Fibroblast of mammary gland (primary cell): ENCODE data around the gene MED14.

Source experiments
- DNase-seq: peaks from one replicate; pipeline ENCODE4 v3.0.0-alpha.2; 2010; ENCODE audit warnings: low read depth
- H3K4me3 ChIP-seq: 2 replicates; pipeline ENCODE4 v1.5.1; 2011; ENCODE audit warnings: low read depth, mild to moderate bottlenecking, low read length, moderate library complexity; ENCODE audit not compliant: control insufficient read depth
- TF ChIP-seq, protein P1 (sequence below): conservative IDR thresholded peaks from 2 replicates; pipeline ENCODE4 v1.5.1; 2011; ENCODE audit warnings: low read depth, low read length, inconsistent platforms; ENCODE audit not compliant: control insufficient read depth, insufficient read depth

The MED14 gene

GRCh38 chrX:40720792-40721191 is 14.6 kb downstream of the MED14 start:
- TF ChIP-seq, protein P1, sequence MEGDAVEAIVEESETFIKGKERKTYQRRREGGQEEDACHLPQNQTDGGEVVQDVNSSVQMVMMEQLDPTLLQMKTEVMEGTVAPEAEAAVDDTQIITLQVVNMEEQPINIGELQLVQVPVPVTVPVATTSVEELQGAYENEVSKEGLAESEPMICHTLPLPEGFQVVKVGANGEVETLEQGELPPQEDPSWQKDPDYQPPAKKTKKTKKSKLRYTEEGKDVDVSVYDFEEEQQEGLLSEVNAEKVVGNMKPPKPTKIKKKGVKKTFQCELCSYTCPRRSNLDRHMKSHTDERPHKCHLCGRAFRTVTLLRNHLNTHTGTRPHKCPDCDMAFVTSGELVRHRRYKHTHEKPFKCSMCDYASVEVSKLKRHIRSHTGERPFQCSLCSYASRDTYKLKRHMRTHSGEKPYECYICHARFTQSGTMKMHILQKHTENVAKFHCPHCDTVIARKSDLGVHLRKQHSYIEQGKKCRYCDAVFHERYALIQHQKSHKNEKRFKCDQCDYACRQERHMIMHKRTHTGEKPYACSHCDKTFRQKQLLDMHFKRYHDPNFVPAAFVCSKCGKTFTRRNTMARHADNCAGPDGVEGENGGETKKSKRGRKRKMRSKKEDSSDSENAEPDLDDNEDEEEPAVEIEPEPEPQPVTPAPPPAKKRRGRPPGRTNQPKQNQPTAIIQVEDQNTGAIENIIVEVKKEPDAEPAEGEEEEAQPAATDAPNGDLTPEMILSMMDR, result no peak
- H3K4me3 ChIP-seq, result no peak overlapping the region
- DNase-seq, result no peak

GRCh38 chrX:40720339-40720738 is 15.0 kb downstream of the MED14 start:
- no peak for DNase-seq
- TF ChIP-seq, protein P1, result no peak
- H3K4me3 ChIP-seq, result no peak overlapping the region

DNA sequence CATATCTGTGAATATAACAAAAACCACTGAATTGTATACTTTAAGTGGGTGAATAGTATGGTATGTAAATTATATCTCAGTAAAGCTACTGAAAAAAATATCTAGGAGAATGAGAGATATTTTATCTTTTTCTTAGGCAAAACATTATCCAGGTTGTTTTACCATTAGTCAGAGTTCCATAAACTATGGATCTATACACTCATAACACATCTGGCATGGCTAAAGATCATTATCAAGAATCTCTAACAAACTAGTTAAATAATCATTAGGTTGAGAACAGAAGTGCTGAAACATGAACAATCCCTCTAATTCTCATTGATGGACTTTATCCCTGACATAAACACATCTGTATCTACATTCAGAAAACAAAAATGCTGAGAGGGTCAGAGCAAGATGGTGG is 15.6 kb downstream of the MED14 start:
- TF ChIP-seq, protein P1, result no peak
- no peak for DNase-seq
- no peak overlapping the region for H3K4me3 ChIP-seq

DNA sequence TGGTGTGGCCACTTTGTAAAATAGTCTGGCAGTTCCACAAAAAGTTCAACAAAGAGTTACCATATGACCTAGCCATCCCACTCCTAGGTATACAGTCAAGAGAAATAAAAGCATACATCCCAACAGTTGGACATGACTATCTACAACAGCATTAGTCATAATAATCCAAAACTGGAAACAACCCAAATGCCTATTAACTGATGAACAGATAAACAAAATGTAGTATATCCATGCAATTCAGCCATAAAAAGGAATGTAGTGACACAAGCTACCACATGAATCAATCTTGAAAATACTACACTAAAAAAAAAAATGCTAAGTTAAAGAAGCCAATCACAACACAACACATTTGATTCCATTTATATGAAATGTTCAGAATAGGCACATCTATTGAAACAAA is 16.1 kb downstream of the MED14 start:
- TF ChIP-seq, protein P1, result no peak
- no peak overlapping the region for H3K4me3 ChIP-seq
- DNase-seq, result peak; percentile 68

- no peak for DNase-seq
- H3K4me3 ChIP-seq, result no peak overlapping the region
- TF ChIP-seq, protein P1, result no peak
Measured at GRCh38 chrX:40709395-40709794, 25.9 kb downstream of the MED14 start.

- TF ChIP-seq, protein P1, result no peak
- H3K4me3 ChIP-seq, result no peak overlapping the region
- DNase-seq, result no peak
Measured at GRCh38 chrX:40705658-40706312, 29.6 kb downstream of the MED14 start.
